ENCODE measurements around the gene RAPGEF2. TPM values are rescaled to one million over a fixed set of nuclear protein-coding genes. Genes with fewer than 3 reads are reported as not detected.

The RAPGEF2 gene
- total and polyA plus RNA-seq, 2 of the 8 experiments (the other 6 are each of a cell fraction or from before 2014, with no cell fraction given): 24.4 to 48.6 TPM

GRCh38 chr4:159401226-159401712 is 298.4 kb downstream of the RAPGEF2 start:
- Histone ChIP-seq H2BK12ac (ENCODE audit: low read depth, low read length) (no peak overlapping the region), H3K23ac (ENCODE audit: insufficient read length) (no peak overlapping the region), H3K79me2 (ENCODE audit: control insufficient read depth in 1 of 2, insufficient read depth in 2 of 2, low read length in 2 of 2) (no peaks in the 10 kb centered on the region), H3K9ac (replicated peaks in 1 of 4; ENCODE audit: extremely low read depth in 1 of 4, low read depth in 3 of 4, low read length in 3 of 4) (no peak overlapping the region), H4K8ac (ENCODE audit: extremely low read depth, insufficient read depth, low read length) (no peak overlapping the region), H3K4ac (replicated peaks; ENCODE audit: insufficient read length, low read depth, low read length) (no peak overlapping the region), H2BK120ac (replicated peaks; ENCODE audit: low read depth, low read length) (no peak overlapping the region), H2BK15ac (ENCODE audit: low read length) (no peak overlapping the region), H2AFZ (ENCODE audit: low read length) (no peak overlapping the region), H3K4me2 (ENCODE audit: insufficient read depth in 1 of 2, low read depth in 2 of 2, low read length in 2 of 2) (no peak overlapping the region), H4K91ac (replicated peaks; ENCODE audit: insufficient read length, low read length) (no peak overlapping the region), H3K23me2 (ENCODE audit: low read depth, low read length) (0 out of 2 replicates have a peak, but pooled peaks cover 1% of the 10 kb centered on the region), H3K27me3 (replicated peaks in 1 of 4; ENCODE audit: control insufficient read depth in 3 of 4, extremely low read depth in 1 of 4, insufficient read depth in 3 of 4, low read length in 3 of 4) (no peaks in the 10 kb centered on the region), H2BK5ac (ENCODE audit: low read depth, low read length) (no peak overlapping the region), H3K79me1 (ENCODE audit: low read depth, low read length) (no peaks in the 10 kb centered on the region), H4K20me1 (replicated peaks in 1 of 2; ENCODE audit: control insufficient read depth in 1 of 2, insufficient read depth in 2 of 2, low read length in 2 of 2) (no peaks in the 10 kb centered on the region), H3K36me3 (ENCODE audit: control insufficient read depth in 2 of 4, insufficient read depth in 4 of 4, low read length in 3 of 4) (no peaks in the 10 kb centered on the region), H3K9me3 (ENCODE audit: insufficient read depth in 2 of 2, low read depth in 1 of 2, low read length in 1 of 2) (no peaks in the 10 kb centered on the region), H3K18ac (ENCODE audit: extremely low read depth, low read length) (no peak overlapping the region), H2BK20ac (ENCODE audit: low read length) (no peak overlapping the region), H3K56ac (replicated peaks; ENCODE audit: insufficient read length, low read depth, low read length) (no peak overlapping the region), H3K4me1 (replicated peaks in 1 of 4; ENCODE audit: control insufficient read depth in 3 of 4, insufficient read depth in 4 of 4, low read length in 3 of 4) (no peaks in the 10 kb centered on the region), H3K4me3 (ENCODE audit: extremely low read depth in 1 of 4, insufficient read depth in 2 of 4, low read depth in 3 of 4, low read length in 4 of 4) (no peak overlapping the region), H3K27ac (ENCODE audit: low read depth, low read length) (no peak overlapping the region), H2AK5ac (ENCODE audit: low read depth, low read length) (no peak overlapping the region), H3K14ac (ENCODE audit: insufficient read length) (no peak overlapping the region), H4K5ac (ENCODE audit: insufficient read length, low read depth, low read length) (no peak overlapping the region)
- CTCF ChIA-PET (ENCODE audit: partially characterized antibody): interaction anchor here (1.5 kb wide), 1 partner anchor 16 kb away, joined by 3 read pairs; no protein-coding TSS in a partner anchor
- POLR2A ChIA-PET (ENCODE audit: partially characterized antibody): no interaction called here
- 93% methylated on average over 4 of the region's 4 CpGs; no CpG with 5 or more reads in 1 of the 2 experiments for WGBS, 2 experiments (ENCODE audit: extremely low coverage in 1 of 2, insufficient coverage in 1 of 2, insufficient read length in 1 of 2, insufficient replicate concordance in 2 of 2, low coverage in 1 of 2, low lambda C conversion rate in 2 of 2, missing lambda C conversion rate in 1 of 2)
- FAIRE-seq (no peak), DNase-seq (ENCODE audit: low read depth in 1 of 2, low spot score in 2 of 2) (no peak)
- no peak for TF ChIP-seq NRF1 (IDR thresholded peaks at IDR 0.05; ENCODE audit: low read depth, low read length)
- TF ChIP-seq HDAC6 (IDR thresholded peaks at IDR 0.05; ENCODE audit: low read depth, low read length): no peak
- no peak for TF ChIP-seq RBBP5 (IDR thresholded peaks at IDR 0.05; ENCODE audit: borderline replicate concordance, low read depth, low read length)
- TF ChIP-seq FOSL1 (IDR thresholded peaks at IDR 0.05; ENCODE audit: insufficient read depth, low read depth, low read length): no peak
- no peak for TF ChIP-seq TBP (IDR thresholded peaks at IDR 0.05; ENCODE audit: low read depth, low read length)
- no peak for TF ChIP-seq ATF3 (IDR thresholded peaks at IDR 0.05; ENCODE audit: insufficient read depth, low read depth, low read length)
- no peak for TF ChIP-seq SIN3A (conservative IDR thresholded peaks at IDR 0.05 in 1 of 2, IDR thresholded peaks at IDR 0.05 in 1 of 2; ENCODE audit: low read depth in 1 of 2, low read length in 2 of 2)
- no peak for TF ChIP-seq CHD2 (IDR thresholded peaks at IDR 0.05; ENCODE audit: low read length)
- TF ChIP-seq EZH2 (IDR thresholded peaks at IDR 0.05; ENCODE audit: low read depth, low read length, severe bottlenecking): no peak
- no peak for TF ChIP-seq E2F6 (IDR thresholded peaks at IDR 0.05)

Measured in H1 (cell line).